Stimulated activated CD8-positive, alpha-beta memory T cell treated with anti-CD3 and anti-CD28 coated beads, Interleukin-15, amount 100 ng/mL, for 24 hours (primary cell): ENCODE results near the gene TP53.

Experiments
- DNase-seq: peaks from one replicate; pipeline ENCODE4 v3.0.0-alpha.2; 2020; ENCODE audit warnings: low read depth

Gene TP53

DNA sequence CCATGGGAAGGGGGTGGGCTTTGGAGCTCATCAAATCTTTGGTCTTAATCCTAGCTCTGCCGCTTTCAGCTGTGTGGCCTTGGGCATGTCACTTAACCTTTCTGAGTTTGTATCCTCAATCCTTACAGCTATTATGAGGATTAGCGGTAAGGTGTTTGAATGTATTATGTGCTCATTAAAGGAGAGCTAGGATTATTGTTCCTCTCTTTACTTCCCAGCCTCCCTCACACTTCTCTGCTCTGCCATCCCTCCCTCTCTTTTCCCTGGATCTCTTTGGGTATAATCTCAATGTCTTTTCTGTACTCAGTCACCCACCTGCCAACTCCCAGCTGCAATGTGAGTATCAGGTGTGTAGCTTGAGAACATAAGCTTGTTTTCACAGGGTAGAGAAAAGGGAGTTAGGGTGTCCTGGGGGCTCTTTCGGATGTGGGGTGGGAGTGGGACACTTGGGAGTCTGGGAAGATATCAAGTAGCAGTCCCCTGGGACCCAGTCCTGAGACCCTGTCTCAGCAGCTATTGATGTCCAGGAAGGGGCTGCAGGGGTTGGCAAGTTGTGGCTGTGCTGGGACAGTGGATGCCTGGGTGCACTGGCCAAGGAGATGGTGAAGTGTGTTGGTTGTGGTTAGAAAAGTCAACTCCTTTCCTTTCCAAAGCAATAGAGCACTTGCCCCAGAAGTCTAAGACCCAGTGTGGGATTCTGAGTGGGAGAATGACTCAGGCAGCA, 19.5 kb upstream of the TP53 start:
- no peak for DNase-seq

DNA sequence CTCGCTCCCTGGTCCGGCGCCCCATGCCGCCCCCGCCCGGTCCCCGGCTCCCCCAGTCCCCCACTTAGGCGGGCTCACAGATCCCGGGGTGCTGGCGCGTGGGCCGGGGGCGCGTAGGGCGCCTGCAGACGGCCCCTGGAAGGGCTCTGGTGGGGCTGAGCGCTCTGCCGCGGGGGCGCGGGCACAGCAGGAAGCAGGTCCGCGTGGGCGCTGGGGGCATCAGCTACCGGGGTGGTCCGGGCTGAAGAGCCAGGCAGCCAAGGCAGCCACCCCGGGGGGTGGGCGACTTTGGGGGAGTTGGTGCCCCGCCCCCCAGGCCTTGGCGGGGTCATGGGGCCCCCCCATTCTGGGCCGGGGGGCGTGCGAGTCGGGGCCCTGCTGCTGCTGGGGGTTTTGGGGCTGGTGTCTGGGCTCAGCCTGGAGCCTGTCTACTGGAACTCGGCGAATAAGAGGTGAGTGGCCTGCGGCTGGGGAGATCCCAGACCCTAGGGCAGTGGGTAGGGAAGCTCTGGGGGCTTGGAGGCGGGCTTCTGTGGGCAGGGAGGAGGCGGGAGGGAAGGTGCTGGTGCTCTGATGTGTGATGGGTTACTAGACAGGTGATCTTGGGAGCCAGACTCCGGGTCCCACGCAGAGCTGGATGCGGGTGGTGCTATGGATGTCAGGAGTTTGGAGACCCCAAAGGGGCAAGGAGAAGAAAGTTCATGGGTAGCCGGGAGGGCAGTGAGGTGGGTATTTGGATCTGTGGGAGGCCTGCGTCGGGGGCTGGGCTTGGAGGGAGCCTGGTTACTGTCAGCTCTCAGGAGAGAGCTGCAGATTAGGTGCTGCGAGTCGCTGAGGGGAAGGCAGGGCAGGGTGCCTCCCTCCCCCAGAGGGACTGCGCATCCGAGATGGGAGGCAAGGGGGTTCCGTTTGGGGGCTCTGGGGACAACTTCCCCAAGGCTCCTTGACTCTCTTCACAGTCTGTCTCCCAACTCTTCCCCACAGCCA, 18.3 kb upstream of the TP53 start:
- DNase-seq, result no peak

DNA sequence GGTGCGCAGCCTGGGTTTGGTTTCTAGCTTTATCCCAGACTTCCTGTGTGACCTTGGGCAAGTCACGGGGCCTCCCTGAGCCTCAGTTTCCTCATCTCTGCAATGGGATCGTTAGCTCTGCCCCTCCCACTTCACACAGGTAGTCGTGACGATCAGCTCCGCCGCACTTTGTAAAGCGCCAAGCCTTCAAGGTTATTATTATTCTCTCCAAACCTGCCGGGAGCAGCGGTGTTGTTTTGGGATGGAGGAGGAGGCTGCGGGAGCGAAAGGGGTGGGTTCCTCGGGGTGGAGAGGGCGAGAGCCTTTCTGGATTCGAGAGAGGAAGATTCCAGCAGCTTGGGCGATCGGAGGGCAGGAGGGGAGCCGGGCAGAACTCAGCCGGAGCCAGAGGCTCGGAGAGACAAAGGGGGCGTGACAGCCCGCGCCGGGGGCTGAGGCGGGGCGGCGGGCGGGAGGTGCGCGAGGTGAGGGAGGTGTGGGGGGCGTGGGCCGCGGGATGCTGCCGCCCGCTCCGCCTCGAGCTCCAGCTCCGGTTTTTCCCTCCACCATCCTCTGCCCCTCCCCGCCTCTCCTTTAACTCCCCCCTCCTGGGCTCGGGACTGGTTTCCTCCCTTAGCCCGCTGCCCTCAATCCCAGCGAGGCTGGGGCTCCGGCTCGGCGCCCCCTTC, 17.4 kb upstream of the TP53 start, which contains the start of gene EFNB3:
EFNB3 (plus strand) TSS at position 602 of the 668 bp plus-strand sequence. CDS start 397 bp downstream, outside the sequence.
- no peak for DNase-seq

DNA sequence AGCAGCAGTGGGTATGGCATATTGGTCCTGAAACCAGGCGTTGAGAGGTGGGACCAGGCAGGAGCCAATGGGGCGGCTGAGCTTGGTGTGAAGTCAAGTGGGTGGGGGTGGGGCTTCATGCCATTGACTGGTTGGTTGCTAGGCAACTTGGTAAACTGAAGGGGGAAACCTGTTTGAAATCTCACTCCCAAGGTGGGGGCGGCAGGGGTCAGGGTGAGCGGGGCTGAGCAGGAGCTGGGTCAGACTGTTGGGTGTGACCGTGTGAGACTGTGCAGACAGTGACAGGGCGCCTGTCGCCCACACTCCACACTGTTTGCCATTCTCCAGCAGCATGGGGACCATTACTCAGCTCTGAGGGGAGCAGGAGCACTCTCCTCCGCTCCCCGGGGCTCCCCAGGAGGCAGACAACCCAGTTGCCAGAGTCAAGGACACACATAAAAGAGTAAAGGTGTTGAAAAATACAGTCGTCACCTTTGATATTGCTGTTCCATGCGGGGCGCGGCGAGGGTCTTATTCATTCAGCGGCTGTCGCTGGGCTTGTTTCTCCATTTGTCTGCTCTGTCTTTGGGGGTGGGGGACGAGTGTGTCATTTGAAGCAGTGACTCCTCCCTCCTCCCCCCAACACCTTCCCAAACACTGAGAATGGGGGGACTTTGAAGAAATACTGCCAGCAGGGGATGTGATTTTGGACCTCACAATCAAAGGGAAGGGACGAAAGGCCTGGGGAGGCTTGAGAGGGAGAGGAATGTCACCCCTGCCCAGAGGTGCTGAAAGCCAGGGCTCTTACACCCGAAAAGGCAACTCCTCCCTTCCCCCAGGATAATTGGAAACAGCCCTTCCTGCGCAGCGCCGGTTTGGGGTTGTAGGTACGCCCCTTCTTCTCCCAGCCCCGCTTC, 16.5 kb upstream of the TP53 start:
- no peak for DNase-seq

DNA sequence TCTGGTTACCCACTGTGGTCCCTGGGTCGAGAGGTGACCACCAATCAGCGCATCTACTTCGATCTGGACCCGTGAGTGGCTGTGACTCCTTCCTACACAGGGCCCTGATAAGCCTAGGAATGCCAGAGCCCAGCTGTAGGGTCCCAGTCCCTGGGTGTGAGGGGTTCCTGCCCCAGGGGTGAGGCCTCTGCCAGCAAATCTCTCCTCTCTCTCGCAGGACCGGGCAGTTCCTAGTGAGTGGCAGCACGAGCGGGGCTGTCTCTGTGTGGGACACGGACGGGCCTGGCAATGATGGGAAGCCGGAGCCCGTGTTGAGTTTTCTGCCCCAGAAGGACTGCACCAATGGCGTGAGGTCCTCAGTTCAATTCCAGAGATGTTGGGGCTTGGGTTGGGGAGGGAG, 15.5 kb upstream of the TP53 start:
- no peak for DNase-seq

DNA sequence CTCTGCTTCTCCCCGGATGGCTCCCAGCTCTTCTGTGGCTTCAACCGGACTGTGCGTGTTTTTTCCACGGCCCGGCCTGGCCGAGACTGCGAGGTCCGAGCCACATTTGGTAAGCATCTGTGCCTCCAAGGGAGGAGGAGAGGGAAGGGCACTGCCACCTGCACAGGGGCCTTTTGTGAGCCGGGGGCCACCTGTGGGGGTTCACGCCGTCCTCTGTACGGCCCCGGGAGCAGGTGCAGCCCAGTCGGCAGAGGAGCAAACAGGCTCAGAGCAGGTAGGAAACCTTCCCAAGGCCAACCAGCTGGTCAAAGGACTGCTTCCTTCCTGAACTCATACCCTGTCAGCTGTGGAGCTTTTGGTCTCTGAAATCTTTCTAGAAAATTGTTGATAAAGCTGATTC, 14.4 kb upstream of the TP53 start:
- no peak for DNase-seq

DNA sequence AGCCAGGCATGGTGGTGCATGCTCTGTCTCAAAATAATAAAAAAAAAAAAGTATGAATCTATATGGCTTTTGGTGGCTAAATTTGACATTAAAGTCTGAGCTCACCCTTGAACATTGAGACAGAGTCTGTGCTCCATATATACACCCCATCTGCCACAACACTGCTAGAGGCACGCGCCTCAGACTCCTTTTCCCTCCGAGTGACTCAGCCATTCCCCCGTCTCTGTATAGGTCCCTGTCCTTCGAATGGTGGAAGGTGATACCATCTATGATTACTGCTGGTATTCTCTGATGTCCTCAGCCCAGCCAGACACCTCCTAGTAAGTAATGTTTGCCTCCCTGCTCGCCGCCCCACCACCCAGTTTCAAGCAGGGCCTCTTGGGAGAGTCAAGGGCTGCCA, 13.2 kb upstream of the TP53 start:
- no peak for DNase-seq

DNA sequence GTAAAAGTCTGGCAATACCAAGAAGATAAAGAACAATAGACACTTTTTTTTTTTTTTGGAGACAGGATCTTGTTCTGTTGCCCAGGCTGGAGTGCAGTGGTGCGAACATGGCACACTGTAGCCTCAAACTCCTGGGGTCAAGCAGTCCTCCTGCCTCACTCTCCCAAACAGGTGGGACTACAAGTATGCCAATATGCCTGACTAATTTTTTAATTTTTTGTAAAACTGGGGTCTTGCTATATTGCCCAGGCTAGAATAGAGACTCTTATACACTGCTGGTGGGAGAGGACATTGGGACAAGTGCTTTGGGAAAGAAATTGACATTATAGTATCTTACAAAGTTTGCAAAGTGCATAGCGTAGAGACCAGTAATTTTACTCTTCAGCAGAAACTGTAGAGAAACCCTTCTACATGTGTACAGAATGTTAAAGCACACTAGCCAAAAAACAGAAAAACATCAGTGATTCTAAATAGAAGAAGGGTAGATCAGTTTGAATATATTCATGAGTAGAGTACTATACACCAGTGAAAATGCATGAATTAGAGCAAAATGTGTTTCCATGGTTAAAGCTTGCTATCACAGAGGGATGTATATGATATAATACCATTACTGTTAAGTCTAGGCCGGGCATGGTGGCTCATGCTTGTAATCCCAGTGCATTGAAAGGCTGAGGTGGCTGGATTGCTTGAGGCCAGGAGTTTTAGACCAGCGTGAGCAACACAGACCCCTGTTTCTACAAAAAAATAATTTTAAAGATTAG, 10.7 kb upstream of the TP53 start:
- DNase-seq, result no peak

DNA sequence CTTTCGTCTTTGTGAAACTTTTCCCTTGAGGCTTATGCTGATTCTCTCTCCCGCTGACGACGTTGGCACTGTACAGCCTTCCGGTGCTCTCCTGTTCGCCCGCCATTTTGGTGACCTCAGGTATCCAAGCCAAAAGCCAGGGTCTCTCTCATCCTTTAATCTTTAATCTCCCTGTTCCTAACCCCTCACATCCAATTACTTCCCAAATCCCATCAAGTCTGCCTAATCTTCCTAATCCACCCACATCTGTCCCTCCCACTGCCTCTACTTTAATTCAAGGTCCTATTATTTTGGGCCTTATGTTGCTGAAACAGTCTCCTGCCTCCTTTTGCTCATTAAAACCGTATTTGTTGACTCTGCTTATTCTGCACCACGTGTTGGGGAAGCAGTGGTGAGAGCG, 8.3 kb upstream of the TP53 start:
- no peak for DNase-seq

DNA sequence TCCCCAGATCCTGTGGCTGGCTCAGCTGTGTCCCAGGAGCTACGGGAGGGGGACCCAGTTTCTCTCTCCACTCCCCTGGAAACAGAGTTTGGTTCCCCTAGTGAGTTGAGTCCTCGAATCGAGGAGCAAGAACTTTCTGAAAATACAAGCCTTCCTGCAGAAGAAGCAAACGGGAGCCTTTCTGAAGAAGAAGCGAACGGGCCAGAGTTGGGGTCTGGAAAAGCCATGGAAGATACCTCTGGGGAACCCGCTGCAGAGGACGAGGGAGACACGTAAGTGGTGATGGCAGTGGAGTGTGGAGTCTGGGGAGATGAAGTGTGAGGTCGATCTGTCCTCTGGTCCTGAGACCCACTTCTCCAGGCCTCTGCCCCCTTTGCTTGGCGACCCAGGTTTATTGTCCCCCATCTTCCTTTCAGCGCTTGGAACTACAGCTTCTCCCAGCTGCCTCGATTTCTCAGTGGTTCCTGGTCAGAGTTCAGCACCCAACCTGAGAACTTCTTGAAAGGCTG, 1.6 kb upstream of the TP53 start:
- no peak for DNase-seq

DNA sequence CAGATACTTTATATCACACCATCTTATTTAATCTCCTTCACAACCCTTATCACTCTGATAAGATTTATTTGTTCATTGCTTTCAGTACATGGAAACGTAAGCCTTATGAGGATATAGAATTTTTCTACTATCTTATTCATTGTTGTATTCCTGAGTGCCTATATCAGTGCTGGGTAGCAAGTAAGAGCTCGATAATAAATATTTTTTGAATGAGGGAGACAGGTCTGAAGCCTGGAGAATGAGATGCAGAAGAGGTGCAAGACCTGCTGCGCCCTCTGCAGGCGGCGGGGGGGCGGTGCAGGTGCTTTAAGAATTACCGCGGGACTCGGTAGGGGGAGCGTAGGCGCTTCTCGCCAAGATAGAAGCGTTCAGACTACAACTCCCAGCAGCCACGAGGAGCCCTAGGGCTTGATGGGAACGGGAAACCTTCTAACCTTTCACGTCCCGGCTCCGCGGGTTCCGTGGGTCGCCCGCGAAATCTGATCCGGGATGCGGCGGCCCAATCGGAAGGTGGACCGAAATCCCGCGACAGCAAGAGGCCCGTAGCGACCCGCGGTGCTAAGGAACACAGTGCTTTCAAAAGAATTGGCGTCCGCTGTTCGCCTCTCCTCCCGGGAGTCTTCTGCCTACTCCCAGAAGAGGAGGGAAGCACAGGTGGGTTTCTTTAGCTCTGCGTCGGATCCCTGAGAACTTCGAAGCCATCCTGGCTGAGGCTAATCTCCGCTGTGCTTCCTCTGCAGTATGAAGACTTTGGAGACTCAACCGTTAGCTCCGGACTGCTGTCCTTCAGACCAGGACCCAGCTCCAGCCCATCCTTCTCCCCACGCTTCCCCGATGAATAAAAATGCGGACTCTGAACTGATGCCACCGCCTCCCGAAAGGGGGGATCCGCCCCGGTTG, 868 bp upstream of the TP53 start, which contains the start of gene WRAP53:
WRAP53 (plus strand) TSS at position 570 of the 900 bp plus-strand sequence; CDS start at position 742, 172 bp downstream.
- DNase-seq, result peak; percentile 93

DNA sequence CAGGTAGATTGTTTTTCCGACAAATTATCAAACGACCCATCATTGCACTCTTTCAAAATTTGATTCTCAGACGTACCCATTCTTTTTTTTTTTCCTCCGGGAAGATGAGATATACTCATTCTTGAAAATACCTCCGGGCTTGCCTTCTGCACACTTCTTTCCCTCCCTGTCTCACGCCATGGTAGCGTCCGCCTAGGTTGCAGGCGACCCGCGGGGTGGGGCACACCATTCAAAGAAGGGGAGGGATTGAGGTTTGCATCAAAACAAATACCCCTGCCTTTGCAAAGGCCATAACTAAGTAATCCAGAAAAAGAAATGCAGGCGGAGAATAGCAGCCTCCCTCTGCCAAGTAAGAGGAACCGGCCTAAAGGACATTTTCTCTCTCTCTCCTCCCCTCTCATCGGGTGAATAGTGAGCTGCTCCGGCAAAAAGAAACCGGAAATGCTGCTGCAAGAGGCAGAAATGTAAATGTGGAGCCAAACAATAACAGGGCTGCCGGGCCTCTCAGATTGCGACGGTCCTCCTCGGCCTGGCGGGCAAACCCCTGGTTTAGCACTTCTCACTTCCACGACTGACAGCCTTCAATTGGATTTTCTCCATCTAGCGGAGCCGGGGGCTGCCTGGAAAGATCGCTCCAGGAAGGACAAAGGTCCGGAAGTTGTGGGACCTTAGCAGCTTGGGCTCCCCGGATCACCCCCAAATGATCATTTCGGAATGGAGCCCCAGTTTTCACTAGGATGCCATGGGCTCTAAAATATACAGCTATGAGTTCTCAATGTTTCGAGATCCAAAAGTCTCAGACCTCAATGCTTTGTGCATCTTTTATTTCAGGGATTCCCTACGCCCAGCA, 843 bp downstream of the TP53 start:
- peak; percentile 28 for DNase-seq

DNA sequence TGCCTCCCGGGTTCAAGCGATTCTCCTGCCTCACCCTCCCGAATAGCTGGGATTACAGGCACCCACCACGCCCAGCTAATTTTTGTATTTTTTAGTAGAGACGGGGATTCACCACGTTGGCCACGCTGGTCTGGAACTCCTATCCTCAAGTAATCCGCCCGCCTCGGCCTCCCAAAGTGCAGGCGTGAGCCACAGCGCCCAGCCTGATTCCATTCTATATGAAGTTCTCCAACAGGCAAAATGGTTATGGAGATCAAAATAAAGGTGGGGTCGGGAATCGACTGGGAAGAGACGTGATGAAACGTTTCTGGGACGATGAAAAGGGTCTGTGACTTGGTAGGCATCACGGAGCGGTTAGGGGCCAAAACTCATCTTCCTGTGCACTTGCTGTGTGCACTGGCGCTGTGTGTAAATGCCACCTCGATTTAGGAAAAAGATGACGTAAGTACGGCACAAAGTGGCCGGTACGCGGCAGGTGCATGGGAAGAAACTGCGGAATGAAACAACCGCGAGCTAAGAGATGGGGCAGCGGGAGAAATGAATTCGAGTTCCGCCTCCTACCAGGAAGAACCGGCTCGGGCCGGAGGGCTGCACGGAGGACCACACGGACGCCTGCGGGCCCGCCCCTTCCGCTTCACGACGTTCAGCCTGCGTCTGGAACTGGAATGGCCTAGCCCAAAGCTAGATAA, 1.6 kb downstream of the TP53 start:
- peak; percentile 72 for DNase-seq

DNA sequence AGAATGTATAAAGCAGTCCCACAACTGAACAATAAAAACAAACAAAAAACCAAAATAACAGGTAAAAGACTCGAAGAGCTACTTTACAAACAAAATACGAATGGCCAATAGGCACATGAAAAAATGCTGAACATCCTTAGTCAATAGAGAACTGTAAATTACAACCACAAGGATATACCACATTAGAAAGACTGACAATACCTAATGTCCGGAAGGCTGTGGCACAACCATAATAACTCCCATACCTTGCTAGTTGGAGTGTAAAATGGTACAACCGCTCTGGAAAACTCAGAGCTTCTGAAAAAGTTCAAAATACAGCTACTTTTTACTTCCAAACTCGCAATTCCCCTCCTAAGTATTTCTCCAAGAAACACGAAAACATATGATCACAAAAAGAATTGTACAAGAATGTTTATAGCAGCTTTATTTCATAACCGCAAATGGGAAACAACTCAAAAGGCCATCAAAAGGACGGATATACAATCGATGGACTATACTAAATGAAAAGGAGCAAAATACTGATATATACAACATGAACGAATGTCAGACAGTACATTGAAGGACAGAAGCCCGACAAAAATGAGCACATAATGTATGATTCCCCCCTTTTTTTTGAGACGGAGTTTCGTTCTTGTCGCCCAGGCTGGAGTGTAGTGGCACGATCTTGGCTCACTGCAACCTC, 2.3 kb downstream of the TP53 start:
- DNase-seq, result no peak

DNA sequence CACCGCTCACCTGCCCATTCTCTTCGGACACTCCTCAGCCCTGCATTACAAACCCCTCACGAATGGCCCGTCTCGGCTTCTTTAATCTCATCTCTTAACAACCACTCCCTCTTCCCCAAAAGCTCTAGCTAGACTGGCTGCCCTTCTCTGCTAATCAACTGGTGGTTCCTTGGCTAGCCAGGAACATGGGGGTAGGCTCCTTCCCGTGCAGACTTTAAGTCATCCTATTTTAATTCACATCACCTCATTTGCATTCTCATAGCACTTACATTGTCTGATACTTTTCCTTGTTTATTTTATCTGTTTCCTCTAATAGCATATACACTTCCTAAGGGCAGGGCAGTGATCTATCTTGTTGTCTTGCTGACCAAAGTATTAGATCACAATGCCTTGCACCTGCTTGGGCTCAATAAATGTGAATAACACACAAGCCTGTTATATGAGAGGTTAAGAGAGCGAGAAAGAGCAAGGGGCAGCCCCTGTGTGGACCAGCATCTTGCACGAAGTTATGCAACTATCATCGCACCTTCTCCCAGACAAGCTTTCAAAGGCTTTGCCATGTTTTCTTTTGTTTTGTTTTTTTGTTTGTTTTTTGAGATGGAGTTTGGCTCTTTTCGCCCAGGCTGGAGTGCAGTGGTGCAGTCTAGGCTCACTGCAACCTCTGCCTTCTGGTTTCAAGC, 9.8 kb downstream of the TP53 start:
- DNase-seq, result no peak

DNA sequence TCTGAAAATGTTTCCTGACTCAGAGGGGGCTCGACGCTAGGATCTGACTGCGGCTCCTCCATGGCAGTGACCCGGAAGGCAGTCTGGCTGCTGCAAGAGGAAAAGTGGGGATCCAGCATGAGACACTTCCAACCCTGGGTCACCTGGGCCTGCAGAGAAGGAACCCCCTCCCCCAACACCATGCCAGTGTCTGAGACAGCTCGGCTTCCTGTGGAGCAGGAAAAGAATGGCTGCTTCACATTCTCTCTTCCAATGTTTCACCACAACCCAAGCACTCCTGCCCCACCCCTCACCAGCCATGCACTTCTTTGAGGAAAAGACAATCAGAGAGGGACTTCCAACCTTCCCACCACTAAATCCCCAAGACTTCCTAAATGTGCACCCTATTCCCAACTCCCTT, 10.8 kb downstream of the TP53 start:
- DNase-seq, result no peak

DNA sequence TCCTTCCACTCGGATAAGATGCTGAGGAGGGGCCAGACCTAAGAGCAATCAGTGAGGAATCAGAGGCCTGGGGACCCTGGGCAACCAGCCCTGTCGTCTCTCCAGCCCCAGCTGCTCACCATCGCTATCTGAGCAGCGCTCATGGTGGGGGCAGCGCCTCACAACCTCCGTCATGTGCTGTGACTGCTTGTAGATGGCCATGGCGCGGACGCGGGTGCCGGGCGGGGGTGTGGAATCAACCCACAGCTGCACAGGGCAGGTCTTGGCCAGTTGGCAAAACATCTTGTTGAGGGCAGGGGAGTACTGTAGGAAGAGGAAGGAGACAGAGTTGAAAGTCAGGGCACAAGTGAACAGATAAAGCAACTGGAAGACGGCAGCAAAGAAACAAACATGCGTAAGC, 12.4 kb downstream of the TP53 start:
- no peak for DNase-seq
